ENCODE data around the gene KIAA0513.

DNA sequence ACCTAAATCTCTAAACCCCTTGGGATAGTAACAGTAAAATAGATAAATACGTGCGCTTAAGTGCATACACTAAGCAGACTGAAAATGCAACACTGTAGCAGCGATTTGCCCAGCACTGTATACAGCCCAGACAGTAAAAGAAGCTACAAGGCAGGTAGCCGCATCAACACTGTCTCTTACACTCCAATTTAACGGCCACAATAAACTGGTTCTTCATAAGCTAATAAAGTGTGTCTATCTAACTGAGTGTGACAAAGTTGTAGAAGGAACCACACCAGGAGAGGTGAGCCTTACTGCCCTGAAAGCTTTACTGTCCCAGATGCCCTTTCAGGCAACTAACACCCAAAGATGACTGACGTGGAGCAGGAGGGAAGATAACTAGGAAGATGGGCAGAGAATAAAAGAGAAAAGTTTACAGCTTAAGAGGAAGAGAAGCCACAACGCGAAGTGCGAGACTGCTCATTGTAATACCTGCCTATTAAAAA lies 17.1 kb upstream of the KIAA0513 start:
- TF ChIP-seq POLR2A (IDR thresholded peaks at IDR 0.05; ENCODE audit: low read depth, low read length) (no peak), EZH2 (IDR thresholded peaks at IDR 0.05; ENCODE audit: borderline replicate concordance, low read depth, low read length, severe bottlenecking) (no peak), MYC (IDR thresholded peaks at IDR 0.05; ENCODE audit: low read depth, low read length) (no peak), POLR2AphosphoS5 (IDR thresholded peaks at IDR 0.05; ENCODE audit: insufficient read depth, low read depth, low read length) (no peak)
- TF ChIP-seq, protein P1, sequence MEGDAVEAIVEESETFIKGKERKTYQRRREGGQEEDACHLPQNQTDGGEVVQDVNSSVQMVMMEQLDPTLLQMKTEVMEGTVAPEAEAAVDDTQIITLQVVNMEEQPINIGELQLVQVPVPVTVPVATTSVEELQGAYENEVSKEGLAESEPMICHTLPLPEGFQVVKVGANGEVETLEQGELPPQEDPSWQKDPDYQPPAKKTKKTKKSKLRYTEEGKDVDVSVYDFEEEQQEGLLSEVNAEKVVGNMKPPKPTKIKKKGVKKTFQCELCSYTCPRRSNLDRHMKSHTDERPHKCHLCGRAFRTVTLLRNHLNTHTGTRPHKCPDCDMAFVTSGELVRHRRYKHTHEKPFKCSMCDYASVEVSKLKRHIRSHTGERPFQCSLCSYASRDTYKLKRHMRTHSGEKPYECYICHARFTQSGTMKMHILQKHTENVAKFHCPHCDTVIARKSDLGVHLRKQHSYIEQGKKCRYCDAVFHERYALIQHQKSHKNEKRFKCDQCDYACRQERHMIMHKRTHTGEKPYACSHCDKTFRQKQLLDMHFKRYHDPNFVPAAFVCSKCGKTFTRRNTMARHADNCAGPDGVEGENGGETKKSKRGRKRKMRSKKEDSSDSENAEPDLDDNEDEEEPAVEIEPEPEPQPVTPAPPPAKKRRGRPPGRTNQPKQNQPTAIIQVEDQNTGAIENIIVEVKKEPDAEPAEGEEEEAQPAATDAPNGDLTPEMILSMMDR (IDR thresholded peaks at IDR 0.05; ENCODE audit: extremely low read depth in 1 of 2, insufficient read depth in 1 of 2, low read depth in 1 of 2, low read length in 2 of 2): no peak
- TF ChIP-seq, protein P2, sequence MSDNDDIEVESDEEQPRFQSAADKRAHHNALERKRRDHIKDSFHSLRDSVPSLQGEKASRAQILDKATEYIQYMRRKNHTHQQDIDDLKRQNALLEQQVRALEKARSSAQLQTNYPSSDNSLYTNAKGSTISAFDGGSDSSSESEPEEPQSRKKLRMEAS (IDR thresholded peaks at IDR 0.05; ENCODE audit: insufficient read depth, insufficient read length): no peak

Data from endothelial cell of umbilical vein (primary cell).